AG10803 (cell line): Measurements from ENCODE around the gene OR2K2.
"Not testable (repeated sequence)": the region's sequence is repeated elsewhere in the genome, so short reads cannot be mapped to it uniquely, and the experiment has no call there.

Experiments
- DNase-seq: peaks from one replicate; pipeline ENCODE4 v3.0.0; 2010; ENCODE audit warnings: low read depth
- H3K4me3 ChIP-seq: 2 replicates; pipeline ENCODE4 v1.5.1; 2011; ENCODE audit warnings: mild to moderate bottlenecking, low read length, control low read depth
- TF ChIP-seq, protein P1 (sequence below): conservative IDR thresholded peaks from 2 replicates; pipeline ENCODE4 v1.5.1; 2011; ENCODE audit warnings: mild to moderate bottlenecking, low read length, control low read depth, inconsistent platforms

Gene OR2K2

DNA sequence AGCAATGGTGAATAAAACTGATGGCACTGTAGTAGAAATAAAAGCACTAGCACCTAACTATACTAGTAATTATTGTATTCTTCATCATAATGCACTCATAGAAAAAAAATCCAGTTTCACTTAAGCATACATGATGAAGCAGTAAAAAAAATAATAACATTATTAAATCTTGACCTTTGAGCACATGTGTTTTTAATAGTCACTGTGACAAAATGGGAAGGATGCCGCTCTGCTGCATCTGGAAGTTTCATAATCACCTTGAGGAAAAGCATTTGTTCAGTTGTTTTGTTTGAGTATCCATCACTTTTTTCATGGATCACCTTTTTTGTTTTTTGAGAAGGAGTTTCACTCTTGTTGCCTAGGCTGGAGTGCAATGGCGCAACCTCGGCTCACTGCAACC lies 13.2 kb downstream of the OR2K2 start:
- TF ChIP-seq, protein P1, sequence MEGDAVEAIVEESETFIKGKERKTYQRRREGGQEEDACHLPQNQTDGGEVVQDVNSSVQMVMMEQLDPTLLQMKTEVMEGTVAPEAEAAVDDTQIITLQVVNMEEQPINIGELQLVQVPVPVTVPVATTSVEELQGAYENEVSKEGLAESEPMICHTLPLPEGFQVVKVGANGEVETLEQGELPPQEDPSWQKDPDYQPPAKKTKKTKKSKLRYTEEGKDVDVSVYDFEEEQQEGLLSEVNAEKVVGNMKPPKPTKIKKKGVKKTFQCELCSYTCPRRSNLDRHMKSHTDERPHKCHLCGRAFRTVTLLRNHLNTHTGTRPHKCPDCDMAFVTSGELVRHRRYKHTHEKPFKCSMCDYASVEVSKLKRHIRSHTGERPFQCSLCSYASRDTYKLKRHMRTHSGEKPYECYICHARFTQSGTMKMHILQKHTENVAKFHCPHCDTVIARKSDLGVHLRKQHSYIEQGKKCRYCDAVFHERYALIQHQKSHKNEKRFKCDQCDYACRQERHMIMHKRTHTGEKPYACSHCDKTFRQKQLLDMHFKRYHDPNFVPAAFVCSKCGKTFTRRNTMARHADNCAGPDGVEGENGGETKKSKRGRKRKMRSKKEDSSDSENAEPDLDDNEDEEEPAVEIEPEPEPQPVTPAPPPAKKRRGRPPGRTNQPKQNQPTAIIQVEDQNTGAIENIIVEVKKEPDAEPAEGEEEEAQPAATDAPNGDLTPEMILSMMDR = no peak
- no peak overlapping the region for H3K4me3 ChIP-seq
- DNase-seq = peak; percentile 67

DNA sequence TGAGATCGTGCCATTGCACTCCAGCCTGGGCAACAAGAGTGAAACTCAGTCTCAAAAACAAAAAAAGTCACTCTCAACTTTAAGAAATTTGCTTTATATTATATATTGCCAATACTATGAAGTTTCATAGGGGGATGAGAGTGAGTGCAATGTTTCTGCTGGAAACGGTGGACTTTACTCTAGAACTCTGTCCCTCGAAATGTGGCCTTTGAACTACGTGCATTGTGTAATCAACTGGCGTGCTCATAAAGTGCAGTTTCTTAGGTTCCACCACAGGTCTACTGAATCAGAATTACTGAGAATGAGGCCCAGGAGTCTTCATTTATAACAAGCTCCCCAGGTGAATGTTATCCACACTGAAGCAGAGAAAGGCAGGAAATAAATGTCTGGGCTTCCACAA lies 24.1 kb downstream of the OR2K2 start:
- TF ChIP-seq, protein P1 = no peak
- no peak for DNase-seq
- H3K4me3 ChIP-seq = no peak overlapping the region

DNA sequence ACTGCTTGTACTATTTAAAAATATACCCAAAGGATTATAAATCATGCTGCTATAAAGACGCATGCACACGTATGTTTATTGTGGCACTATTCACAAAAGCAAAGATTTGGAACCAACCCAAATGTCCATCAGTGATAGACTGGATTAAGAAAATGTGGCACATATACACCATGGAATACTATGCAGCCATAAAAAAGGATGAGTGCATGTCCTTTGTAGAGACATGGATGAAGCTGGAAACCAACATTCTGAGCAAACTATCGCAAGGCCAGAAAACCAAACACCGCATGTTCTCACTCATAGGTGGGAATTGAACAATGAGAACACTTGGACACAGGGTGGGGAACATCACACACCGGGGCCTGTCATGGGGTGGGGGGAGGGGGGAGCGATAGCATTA lies 26.0 kb downstream of the OR2K2 start:
- not testable (repeated sequence) for H3K4me3 ChIP-seq, DNase-seq

DNA sequence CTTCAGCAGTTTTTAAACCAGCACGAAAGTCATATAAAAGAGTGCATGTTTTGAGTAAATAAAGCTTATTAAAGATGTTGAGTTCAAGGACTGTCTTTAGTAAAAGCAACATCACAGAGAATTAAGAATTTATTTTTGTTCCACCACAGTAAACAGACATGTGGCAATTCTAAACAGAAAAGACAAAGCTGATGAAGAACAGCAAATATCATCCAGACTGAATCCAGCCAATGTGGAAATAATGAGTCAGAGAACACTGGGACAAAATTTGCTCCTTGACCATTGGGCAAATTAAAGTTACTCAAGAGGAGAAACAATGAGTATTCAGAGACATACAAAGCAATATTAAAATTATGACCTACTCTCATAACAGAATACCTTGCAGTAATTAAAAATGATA lies 28.8 kb downstream of the OR2K2 start:
- H3K4me3 ChIP-seq = no peak overlapping the region
- peak; percentile 67 for DNase-seq
- TF ChIP-seq, protein P1 = no peak

DNA sequence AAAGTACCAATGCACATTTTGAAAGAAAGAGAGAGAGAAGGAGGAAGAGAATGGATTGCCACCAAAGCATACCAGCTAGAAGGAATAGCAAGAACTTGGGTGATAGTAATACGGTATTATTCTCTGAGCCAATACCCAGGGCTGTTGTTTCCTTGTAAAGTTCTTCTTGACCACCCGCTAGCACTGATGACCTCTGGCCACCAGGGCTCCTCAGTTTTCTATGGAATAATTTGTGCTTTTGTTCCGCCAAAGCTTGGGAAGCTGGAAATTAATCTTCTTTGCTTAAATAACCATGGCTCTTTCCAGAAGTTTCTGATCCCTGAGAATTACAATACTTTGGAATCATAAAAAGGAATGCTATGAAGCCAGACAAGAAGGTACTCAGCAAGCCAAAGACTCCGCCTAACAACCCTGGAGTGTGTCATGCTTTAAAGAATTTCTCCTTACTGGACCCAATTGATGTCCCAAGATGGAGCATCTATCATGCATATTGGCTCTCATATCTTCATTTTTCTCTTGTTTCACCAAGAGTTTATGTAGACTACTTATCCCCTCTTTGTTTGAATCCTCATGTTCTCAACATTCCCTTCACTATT lies 29.8 kb downstream of the OR2K2 start:
- DNase-seq = no peak
- TF ChIP-seq, protein P1 = no peak; the same call in 1 of the 2 replicates
- no peak overlapping the region for H3K4me3 ChIP-seq

DNA sequence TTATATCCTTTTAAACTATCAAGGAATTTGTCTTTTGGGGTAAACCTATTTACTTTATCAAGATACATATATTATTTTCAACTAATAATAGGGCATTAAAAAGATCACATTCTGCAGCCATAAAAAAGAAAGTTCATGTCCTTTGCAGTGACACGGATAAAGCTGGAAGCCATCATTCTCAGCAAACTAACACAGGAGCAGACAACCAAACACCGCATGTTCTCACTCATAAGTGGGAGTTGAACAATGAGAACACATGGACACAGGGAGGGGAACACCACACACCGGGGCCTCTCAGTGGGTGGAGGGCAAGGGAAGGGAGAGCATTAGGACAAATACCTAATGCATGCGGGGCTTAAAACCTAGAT lies 30.4 kb downstream of the OR2K2 start:
- not testable (repeated sequence) for DNase-seq

DNA sequence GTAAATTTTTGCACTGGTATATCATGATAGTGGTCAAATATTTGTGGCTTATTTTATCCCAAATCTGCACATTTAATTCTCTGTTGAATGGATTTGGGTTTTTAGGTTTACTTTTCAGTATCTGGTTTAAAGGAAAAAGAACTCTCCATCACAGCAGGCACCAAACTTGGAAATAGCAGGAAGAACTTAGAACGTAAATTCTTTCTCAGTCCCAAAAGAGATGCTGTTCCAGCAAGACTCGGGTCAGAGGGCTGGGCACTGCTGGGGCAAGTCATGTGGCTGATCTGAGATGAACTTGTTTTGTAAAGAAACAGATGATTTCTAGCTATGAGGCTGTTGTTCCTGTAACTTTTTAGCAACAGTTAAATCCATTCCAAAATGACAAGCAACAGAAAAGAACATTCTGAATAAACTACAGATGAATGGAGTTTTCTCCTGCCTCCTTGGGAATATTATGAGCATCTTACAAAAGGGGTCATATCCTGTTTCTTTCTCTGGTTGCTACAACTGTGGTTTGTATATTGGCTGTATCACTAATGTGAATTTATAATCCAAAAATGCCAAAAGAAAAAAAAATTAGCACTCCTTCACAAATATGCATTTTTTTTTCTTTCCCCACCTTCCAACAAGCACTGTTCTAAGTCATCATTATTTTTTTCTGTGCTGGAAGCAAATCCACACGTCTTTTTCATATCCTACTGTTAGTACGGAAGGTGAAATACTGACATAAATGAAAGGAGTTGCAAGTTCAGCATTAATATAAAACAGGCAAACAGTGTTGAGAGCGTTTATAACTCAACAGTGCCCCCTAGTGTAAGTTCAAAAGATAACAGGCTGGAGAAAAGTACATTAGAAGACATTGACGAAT lies 31.1 kb downstream of the OR2K2 start:
- TF ChIP-seq, protein P1 = peak; percentile 76
- peak overlapping the region; percentile 21 for H3K4me3 ChIP-seq
- peak; percentile 77 for DNase-seq

More for the DNA sequence above, 30.4 kb downstream of the OR2K2 start:
- H3K4me3 ChIP-seq = not testable (repeated sequence)

DNA sequence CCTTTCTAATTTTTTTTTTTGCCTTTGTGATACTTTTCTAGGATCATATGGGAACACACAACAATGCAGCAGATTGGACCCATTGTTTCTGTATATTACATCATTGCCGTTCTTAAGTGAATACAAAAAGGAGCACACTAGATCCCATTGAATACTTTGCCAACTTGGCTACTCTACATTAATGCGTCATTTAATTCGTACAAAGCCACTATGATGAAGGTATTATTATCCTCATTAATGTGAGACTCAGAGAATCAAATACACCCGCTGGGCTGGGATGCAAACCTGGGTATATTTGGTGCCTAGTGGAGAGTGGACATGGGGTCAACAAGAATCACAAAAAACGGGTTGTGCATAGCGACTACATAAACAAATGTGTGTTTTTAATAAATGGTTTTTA lies 31.9 kb downstream of the OR2K2 start:
- no peak overlapping the region for H3K4me3 ChIP-seq
- no peak for DNase-seq
- TF ChIP-seq, protein P1 = no peak
